Esophagus muscularis mucosa (tissue), 4 donors: ENCODE results near the gene IL6R. TPM values are rescaled to one million over a fixed set of nuclear protein-coding genes. Genes with fewer than 3 reads are reported as not detected.

ENCODE experiments used
- DNase-seq: peaks from one replicate; pipeline ENCODE4 v3.0.0-alpha.2; 2017; ENCODE audit errors: extremely low spot score
- H3K27ac ChIP-seq, 4 donors: fragments of 200-600 bp; sonication (generic); replicated peaks in 1 of 4; 1 replicate in 3 of 4; 2 replicates in 1 of 4; pipeline ENCODE4 v1.5.1; 2016 to 2019; ENCODE audit warnings: mild to moderate bottlenecking in 1 of 4
- H3K27me3 ChIP-seq, 4 donors: fragments of 200-600 bp; sonication (generic); one replicate each; pipeline versions ENCODE4 v1.5.1 to v1.6.0; 2016 to 2019
- H3K36me3 ChIP-seq, 4 donors: fragments of 200-600 bp; sonication (generic); one replicate each; pipeline ENCODE4 v1.5.1; 2016 to 2019
- H3K4me1 ChIP-seq, 4 donors: fragments of 200-600 bp; sonication (generic); one replicate each; pipeline ENCODE4 v1.5.1; 2016 to 2019
- H3K4me3 ChIP-seq, 4 donors: fragments of 200-600 bp; sonication (generic); 1 replicate in 2 of 4; 2 replicates in 2 of 4; pipeline ENCODE4 v1.5.1; 2016 to 2019; ENCODE audit warnings: mild to moderate bottlenecking in 4 of 4, moderate library complexity in 1 of 4
- H3K9me3 ChIP-seq, 4 donors: fragments of 200-600 bp; sonication (generic); 1 replicate in 3 of 4; 2 replicates in 1 of 4; pipeline ENCODE4 v1.5.1; 2016 to 2019
- EP300 ChIP-seq: sonication (generic); formaldehyde crosslinking; IDR thresholded peaks from one replicate; pipeline ENCODE4 v1.6.1; 2017; ENCODE audit warnings: antibody characterized with exemption
- POLR2A ChIP-seq: fragments of 450-650 bp; IDR thresholded peaks from one replicate; pipeline ENCODE4 v1.6.1; 2017; ENCODE audit warnings: antibody characterized with exemption, moderate library complexity, mild to moderate bottlenecking, low read depth
- POLR2AphosphoS5 ChIP-seq, 2 donors: sonication (generic); formaldehyde crosslinking; IDR thresholded peaks; one replicate each; pipeline ENCODE4 v1.6.1; 2017; ENCODE audit warnings: antibody characterized with exemption in 2 of 2
- WGBS: methylation state at CpG from one replicate; pipeline ENCODE4 v1.1.5; 2018; 5-methylcytosine and 5-hydroxymethylcytosine counted together
- intact Hi-C: fragments of 100-400 bp; cut with DNase I; formaldehyde crosslinking; loops from one replicate; pipeline ENCODE4 v1.15.1; 2023
- total RNA-seq, 4 donors: library from RNA; depleted of rRNA; stranded (reverse); fragments of >200 nt; gene quantifications; one replicate each; pipeline versions ENCODE4 v1.1.0 to v1.2.1, GENCODE V29; 2016
- TF ChIP-seq, protein P1 (sequence below), 3 experiments: fragments of 200-600 bp in 2 of 3; fragments of 450-650 bp in 1 of 3; sonication (generic) in 2 of 3; IDR thresholded peaks; one replicate each; pipeline ENCODE4 v1.5.1; 2017 to 2019; ENCODE audit warnings: antibody characterized with exemption in 3 of 3, mild to moderate bottlenecking in 2 of 3, moderate library complexity in 1 of 3

IL6R gene
- total RNA-seq, 4 donors from 2014 or later, result 44.4 to 61.1 (median 54.9) TPM

DNA sequence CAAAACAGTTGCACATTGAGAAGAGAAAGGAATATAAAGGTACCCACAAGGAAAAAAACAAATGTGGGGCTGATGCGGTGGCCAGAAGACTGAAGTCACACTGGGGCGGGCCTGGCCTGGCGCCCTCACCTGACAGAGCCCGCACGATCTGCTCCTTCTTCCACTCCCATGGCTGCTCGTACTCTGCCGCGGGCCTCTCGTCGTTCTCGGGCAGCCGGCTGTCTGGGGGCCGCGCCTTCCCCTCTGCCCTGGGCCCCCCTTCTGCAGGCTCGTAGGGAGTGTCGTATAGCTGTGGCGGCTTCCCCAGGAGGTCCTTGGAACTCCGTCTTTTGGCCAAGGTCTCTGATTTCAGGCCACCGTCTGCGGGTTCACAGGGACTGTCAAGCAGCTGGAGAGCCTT, 83.8 kb downstream of the IL6R start:
- no peaks in the 10 kb centered on the region for H3K27me3 ChIP-seq
- H3K9me3 ChIP-seq, result no peaks in the 10 kb centered on the region
- peaks cover 0 to 42% (median 5%) of the 10 kb centered on the region in 4 donors for H3K36me3 ChIP-seq
- 90% methylated on average over 18 of the region's 20 CpGs for WGBS
- peak overlapping the region in 1 of 4 donors; percentile 35 for H3K27ac ChIP-seq
- H3K4me3 ChIP-seq, result no peak overlapping the region
- no peak for TF ChIP-seq POLR2A
- no peak for TF ChIP-seq EP300
- intact Hi-C loops, result no loop called here
- DNase-seq, result no peak
- peaks cover 31 to 46% (median 36%) of the 10 kb centered on the region in 4 donors for H3K4me1 ChIP-seq

DNA sequence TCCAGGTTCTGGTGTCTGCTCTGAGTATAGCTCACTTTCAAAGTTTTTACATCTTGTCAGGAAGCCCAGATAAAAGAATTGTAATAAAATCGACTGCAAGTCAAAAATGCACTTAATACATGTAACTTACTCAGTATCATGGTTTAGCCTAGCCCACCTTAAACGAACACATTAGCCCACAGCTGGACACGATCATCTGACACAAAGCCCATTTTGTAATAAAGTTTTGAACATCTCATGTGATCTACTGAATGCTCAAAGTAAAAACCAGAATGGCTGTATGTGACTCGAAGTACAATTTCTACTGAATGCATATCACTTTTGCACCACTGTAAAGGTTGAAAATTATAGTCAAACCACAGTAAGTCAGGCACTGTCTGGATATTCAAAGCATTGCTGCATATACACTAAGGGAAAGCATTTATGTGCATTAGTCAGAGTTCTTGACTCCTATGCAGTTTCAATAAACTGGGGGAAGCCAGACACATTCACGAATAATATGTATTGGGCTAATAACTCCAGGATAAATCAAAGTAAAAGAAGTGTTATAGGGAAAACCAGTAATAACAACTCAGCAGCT, 84.6 kb downstream of the IL6R start:
- 50% methylated on average over 5 of the region's 5 CpGs for WGBS
- no peak for DNase-seq
- H3K4me3 ChIP-seq, result no peak overlapping the region
- H3K4me1 ChIP-seq, result peaks cover 31 to 55% (median 36%) of the 10 kb centered on the region in 4 donors
- H3K36me3 ChIP-seq, result peaks cover 0 to 42% (median 5%) of the 10 kb centered on the region in 4 donors
- intact Hi-C loops, result loop anchor here (10.0 kb wide), 1 partner anchor 175 kb away; no protein-coding TSS in a partner anchor
- no peaks in the 10 kb centered on the region for H3K27me3 ChIP-seq
- H3K27ac ChIP-seq, result no peak overlapping the region
- no peaks in the 10 kb centered on the region for H3K9me3 ChIP-seq
- TF ChIP-seq, protein P1, sequence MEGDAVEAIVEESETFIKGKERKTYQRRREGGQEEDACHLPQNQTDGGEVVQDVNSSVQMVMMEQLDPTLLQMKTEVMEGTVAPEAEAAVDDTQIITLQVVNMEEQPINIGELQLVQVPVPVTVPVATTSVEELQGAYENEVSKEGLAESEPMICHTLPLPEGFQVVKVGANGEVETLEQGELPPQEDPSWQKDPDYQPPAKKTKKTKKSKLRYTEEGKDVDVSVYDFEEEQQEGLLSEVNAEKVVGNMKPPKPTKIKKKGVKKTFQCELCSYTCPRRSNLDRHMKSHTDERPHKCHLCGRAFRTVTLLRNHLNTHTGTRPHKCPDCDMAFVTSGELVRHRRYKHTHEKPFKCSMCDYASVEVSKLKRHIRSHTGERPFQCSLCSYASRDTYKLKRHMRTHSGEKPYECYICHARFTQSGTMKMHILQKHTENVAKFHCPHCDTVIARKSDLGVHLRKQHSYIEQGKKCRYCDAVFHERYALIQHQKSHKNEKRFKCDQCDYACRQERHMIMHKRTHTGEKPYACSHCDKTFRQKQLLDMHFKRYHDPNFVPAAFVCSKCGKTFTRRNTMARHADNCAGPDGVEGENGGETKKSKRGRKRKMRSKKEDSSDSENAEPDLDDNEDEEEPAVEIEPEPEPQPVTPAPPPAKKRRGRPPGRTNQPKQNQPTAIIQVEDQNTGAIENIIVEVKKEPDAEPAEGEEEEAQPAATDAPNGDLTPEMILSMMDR (IDR thresholded peaks at IDR 0.05), result no peak
- TF ChIP-seq EP300 (no peak), POLR2A (no peak), POLR2AphosphoS5 (IDR thresholded peaks at IDR 0.05) (no peak)

DNA sequence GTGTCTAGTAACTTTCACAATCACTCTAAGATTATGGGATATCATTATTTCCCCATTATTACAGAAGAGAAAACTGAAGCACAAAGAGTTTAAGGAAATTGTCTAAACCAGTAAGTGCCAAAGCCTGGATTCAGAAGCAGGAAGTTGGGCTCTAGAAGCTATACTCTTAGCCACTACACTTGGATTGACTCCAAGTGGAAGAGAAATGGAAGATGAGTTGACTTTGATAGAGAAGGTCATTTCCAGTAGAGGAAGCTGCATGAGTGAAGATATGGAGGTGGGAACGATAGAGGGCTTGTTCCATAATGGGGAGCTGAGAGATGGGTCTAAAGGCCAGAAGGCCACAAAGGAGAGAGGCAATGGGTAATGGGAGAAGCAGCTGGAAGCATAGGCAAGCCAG, 85.2 kb downstream of the IL6R start:
- WGBS, result 48% methylated on average over 1 of the region's 1 CpG
- intact Hi-C loops, result loop anchor here (10.0 kb wide), 1 partner anchor 174 kb away; no protein-coding TSS in a partner anchor
- Histone ChIP-seq H3K4me1 (peaks cover 29 to 58% (median 35%) of the 10 kb centered on the region in 4 donors), H3K4me3 (no peak overlapping the region), H3K36me3 (peaks cover 0 to 42% (median 5%) of the 10 kb centered on the region in 4 donors), H3K27ac (no peak overlapping the region), H3K9me3 (no peaks in the 10 kb centered on the region), H3K27me3 (peaks cover 0 to under 1% (median 0%) of the 10 kb centered on the region in 4 donors)
- DNase-seq, result no peak
- TF ChIP-seq EP300 (no peak), POLR2A (no peak), POLR2AphosphoS5 (IDR thresholded peaks at IDR 0.05) (no peak)
- TF ChIP-seq, protein P1 (IDR thresholded peaks at IDR 0.05), result no peak

DNA sequence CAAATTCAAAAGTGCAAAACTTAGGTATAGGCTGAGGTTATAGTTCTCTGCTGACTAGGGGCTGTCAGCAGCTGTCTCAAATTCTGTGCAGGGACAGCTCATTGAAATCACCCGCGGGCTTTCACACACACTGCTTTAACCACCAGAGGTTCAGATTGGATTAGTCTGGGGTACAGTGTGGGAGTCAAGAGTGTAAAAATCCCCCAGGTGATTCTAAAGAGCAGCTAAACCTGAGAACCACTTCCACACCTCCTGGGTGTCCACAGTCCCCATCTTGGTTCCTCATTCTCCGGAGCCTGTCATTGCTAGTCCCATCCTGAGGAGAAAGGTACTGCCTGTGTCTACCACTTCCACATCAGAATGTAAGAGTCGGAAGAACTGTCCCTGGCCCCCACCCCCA, 87.0 kb downstream of the IL6R start:
- peaks cover 12 to 42% (median 21%) of the 10 kb centered on the region in 4 donors for H3K4me1 ChIP-seq
- peaks cover 0 to 4% (median 0%) of the 10 kb centered on the region in 4 donors for H3K27me3 ChIP-seq
- DNase-seq, result no peak
- peaks cover 0 to 26% (median 5%) of the 10 kb centered on the region in 4 donors for H3K36me3 ChIP-seq
- TF ChIP-seq EP300 (no peak), POLR2A (no peak), POLR2AphosphoS5 (IDR thresholded peaks at IDR 0.05) (no peak)
- TF ChIP-seq, protein P1 (IDR thresholded peaks at IDR 0.05), result no peak
- 80% methylated on average over 4 of the region's 4 CpGs for WGBS
- no peak overlapping the region for H3K4me3 ChIP-seq
- H3K9me3 ChIP-seq, result no peaks in the 10 kb centered on the region
- intact Hi-C loops, result loop anchor here (10.0 kb wide), 1 partner anchor 173 kb away; no protein-coding TSS in a partner anchor
- H3K27ac ChIP-seq, result peak overlapping the region in 3 of 4 donors; percentile 22 to 52 (median 48)

DNA sequence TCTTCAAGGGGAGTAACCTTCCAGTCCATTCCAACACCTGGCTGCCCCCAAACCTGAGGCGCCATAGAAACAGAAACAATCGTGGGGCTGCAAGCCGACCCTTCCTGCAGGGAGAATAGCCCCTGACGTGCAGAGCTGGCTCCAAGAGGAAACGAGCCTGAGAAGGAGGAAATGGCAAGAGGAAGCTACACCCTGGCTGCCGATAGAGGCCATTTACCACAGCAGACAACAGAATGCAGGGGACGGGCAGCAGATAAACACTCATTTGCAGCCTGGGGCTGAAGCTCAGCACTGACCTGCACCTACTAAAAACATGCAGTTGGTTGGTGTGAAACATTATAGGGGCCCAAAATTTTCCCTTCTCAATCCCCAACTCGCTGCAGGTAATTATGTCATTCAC, 88.1 kb downstream of the IL6R start:
- Histone ChIP-seq H3K27ac (peak overlapping the region; percentile 17 to 52 (median 35)), H3K27me3 (peaks cover 0 to 11% (median 0%) of the 10 kb centered on the region in 4 donors), H3K36me3 (peaks cover 0 to 26% (median 3%) of the 10 kb centered on the region in 4 donors), H3K4me1 (peaks cover 11 to 37% (median 19%) of the 10 kb centered on the region in 4 donors), H3K4me3 (no peak overlapping the region), H3K9me3 (no peaks in the 10 kb centered on the region)
- 59% methylated on average over 8 of the region's 8 CpGs for WGBS
- peak; percentile 54 to 60 for TF ChIP-seq POLR2AphosphoS5 (IDR thresholded peaks at IDR 0.05)
- no peak for TF ChIP-seq POLR2A
- no peak for TF ChIP-seq EP300
- TF ChIP-seq, protein P1 (IDR thresholded peaks at IDR 0.05), result no peak
- DNase-seq, result no peak
- intact Hi-C loops, result loop anchor here (10.0 kb wide), 1 partner anchor 172 kb away; no protein-coding TSS in a partner anchor
